CD14-positive monocyte (primary cell): ENCODE measurements around the gene BACH2. TPM values are rescaled to one million over a fixed set of nuclear protein-coding genes. Genes with fewer than 3 reads are reported as not detected.

ENCODE experiments used
- DNase-seq, 3 donors: peaks; one replicate each; pipeline ENCODE4 v3.0.0-alpha.2; 2011 to 2022
- H2AFZ ChIP-seq: 2 replicates; pipeline ENCODE4 v1.6.0; 2012; ENCODE audit warnings: mild to moderate bottlenecking, low read depth, low read length, inconsistent platforms; ENCODE audit not compliant: insufficient read depth, poor library complexity, severe bottlenecking
- H3K27ac ChIP-seq, 2 donors: 1 replicate in 1 of 2; 2 replicates in 1 of 2; pipeline ENCODE4 v1.5.1; 2012 to 2013; ENCODE audit warnings: low read length in 2 of 2, control low read depth in 1 of 2, inconsistent platforms in 1 of 2, low read depth in 1 of 2, mild to moderate bottlenecking in 1 of 2
- H3K27me3 ChIP-seq, 2 donors: one replicate each; pipeline versions ENCODE4 v1.6.0 to v1.6.1; 2011 to 2013; ENCODE audit warnings: low read length in 2 of 2; ENCODE audit not compliant: control insufficient read depth in 2 of 2, insufficient read depth in 2 of 2
- H3K36me3 ChIP-seq, 2 donors: replicated peaks in 1 of 2; 1 replicate in 1 of 2; 2 replicates in 1 of 2; pipeline versions ENCODE4 v1.5.1 to v1.6.1; 2012 to 2013; ENCODE audit warnings: low read length in 2 of 2, control low read depth in 1 of 2, inconsistent platforms in 1 of 2, mild to moderate bottlenecking in 1 of 2; ENCODE audit not compliant: insufficient read depth in 2 of 2, control insufficient read depth in 1 of 2
- H3K4me1 ChIP-seq, 2 donors: 1 replicate in 1 of 2; 2 replicates in 1 of 2; pipeline versions ENCODE4 v1.5.1 to v1.6.1; 2012 to 2013; ENCODE audit warnings: low read length in 2 of 2, control low read depth in 1 of 2, inconsistent platforms in 1 of 2, mild to moderate bottlenecking in 1 of 2, moderate library complexity in 1 of 2; ENCODE audit not compliant: insufficient read depth in 2 of 2, control insufficient read depth in 1 of 2
- H3K4me2 ChIP-seq: replicated peaks from 2 replicates; pipeline ENCODE3; 2012; ENCODE audit warnings: low read length, moderate library complexity, mild to moderate bottlenecking; ENCODE audit not compliant: poor library complexity, severe bottlenecking; ENCODE audit errors: extremely low read depth
- H3K4me3 ChIP-seq, 3 experiments: fragments of 200-600 bp in 1 of 3; sonication (generic) in 1 of 3; replicated peaks in 1 of 3; 1 replicate in 2 of 3; 2 replicates in 1 of 3; pipeline ENCODE4 v1.5.1; 2011 to 2013; ENCODE audit warnings: low read length in 3 of 3, mild to moderate bottlenecking in 3 of 3, control low read depth in 2 of 3, low read depth in 2 of 3, inconsistent platforms in 1 of 3, moderate library complexity in 1 of 3
- H3K79me2 ChIP-seq: 2 replicates; pipeline ENCODE4 v1.6.0; 2012; ENCODE audit warnings: mild to moderate bottlenecking, control low read depth, inconsistent platforms, low read length, moderate library complexity; ENCODE audit not compliant: insufficient read depth
- H3K9ac ChIP-seq: 2 replicates; pipeline ENCODE4 v1.6.0; 2017; ENCODE audit warnings: low read length, mild to moderate bottlenecking; ENCODE audit not compliant: insufficient read depth, poor library complexity, severe bottlenecking
- H3K9me3 ChIP-seq, 2 donors: replicated peaks in 1 of 2; 1 replicate in 1 of 2; 2 replicates in 1 of 2; pipeline versions ENCODE4 v1.5.1 to v1.6.1; 2012 to 2013; ENCODE audit warnings: low read length in 2 of 2, control low read depth in 1 of 2; ENCODE audit not compliant: control insufficient read depth in 1 of 2, insufficient read depth in 1 of 2
- H4K20me1 ChIP-seq: 2 replicates; pipeline ENCODE4 v1.6.0; 2012; ENCODE audit warnings: mild to moderate bottlenecking, low read length, control low read depth, moderate library complexity; ENCODE audit not compliant: insufficient read depth
- H3K27ac Mint-ChIP-seq, 7 donors: one replicate each; pipeline ENCODE4 v1.8.0; 2020; ENCODE audit warnings: mild to moderate bottlenecking in 7 of 7, mixed read lengths in 7 of 7, moderate library complexity in 6 of 7, inconsistent platforms in 2 of 7
- H3K27me3 Mint-ChIP-seq, 3 donors: one replicate each; pipeline ENCODE4 v1.8.0; 2021 to 2022; ENCODE audit warnings: low read depth in 3 of 3, mild to moderate bottlenecking in 3 of 3, mixed read lengths in 3 of 3, moderate library complexity in 3 of 3, inconsistent platforms in 1 of 3
- H3K36me3 Mint-ChIP-seq, 2 donors: one replicate each; pipeline ENCODE4 v1.8.0; 2020; ENCODE audit warnings: mixed read lengths in 2 of 2, inconsistent platforms in 1 of 2, mild to moderate bottlenecking in 1 of 2
- H3K4me1 Mint-ChIP-seq: one replicate; pipeline ENCODE4 v1.8.0; 2020; ENCODE audit warnings: mild to moderate bottlenecking, mixed read lengths
- H3K4me3 Mint-ChIP-seq, 2 donors: one replicate each; pipeline ENCODE4 v1.8.0; 2020; ENCODE audit warnings: mild to moderate bottlenecking in 2 of 2, mixed read lengths in 2 of 2, moderate library complexity in 1 of 2
- H3K9me3 Mint-ChIP-seq, 7 donors: one replicate each; pipeline ENCODE4 v1.8.0; 2020 to 2022; ENCODE audit warnings: mixed read lengths in 7 of 7, mild to moderate bottlenecking in 6 of 7, moderate library complexity in 6 of 7, inconsistent platforms in 2 of 7
- CTCF ChIP-seq: fragments of 200-600 bp; IDR thresholded peaks from one replicate; pipeline ENCODE4 v1.8.0; 2022; ENCODE audit warnings: antibody characterized with exemption, mild to moderate bottlenecking
- WGBS: methylation state at CpG from one replicate; pipeline ENCODE4 v1.1.5; 2013; ENCODE audit warnings: missing lambda C conversion rate; ENCODE audit not compliant: insufficient coverage; 5-methylcytosine and 5-hydroxymethylcytosine counted together
- intact Hi-C, 2 donors: fragments of 100-400 bp; cut with micrococcal nuclease; formaldehyde crosslinking; loops; one replicate each; pipeline versions ENCODE4 v1.15.0 to v1.15.1; 2023
- polyA plus RNA-seq, 3 donors: library from polyadenylated mRNA; depleted of rRNA in 1 of 3; unstranded in 2 of 3; stranded (reverse) in 1 of 3; fragments of 300-500 nt in 2 of 3; fragments of >200 nt in 1 of 3; fragmentation: Illumina TruSeq in 2 of 3; gene quantifications; 1 replicate in 2 of 3; 2 replicates in 1 of 3; pipeline ENCODE4 v1.2.3, GENCODE V29; 2012 to 2021

BACH2 gene
- polyA plus RNA-seq, 3 donors = 0.04 to 0.09 (median 0.05) TPM

- Histone ChIP-seq H3K4me3 (peak overlapping the region in 1 of 3 experiments; percentile 44), H4K20me1 (no peaks in the 10 kb centered on the region), H2AFZ (peak overlapping the region; percentile 26), H3K79me2 (no peaks in the 10 kb centered on the region), H3K9ac (no peak overlapping the region), H3K9me3 (no peaks in the 10 kb centered on the region), H3K27ac (no peak overlapping the region), H3K27me3 (no peaks in the 10 kb centered on the region), H3K36me3 (no peaks in the 10 kb centered on the region), H3K4me2 (peak overlapping the region; percentile 51), H3K4me1 (peaks cover 26 to 27% of the 10 kb centered on the region in 2 donors)
- TF ChIP-seq CTCF = no peak
- WGBS = no CpG with 5 or more reads among the region's 4 CpGs
- no peaks in the 10 kb centered on the region for H3K36me3 Mint-ChIP-seq
- intact Hi-C loops = loop anchor here in 1 of 2 donors (5.0 kb wide), 1 partner anchor 236 kb away; no protein-coding TSS in a partner anchor
- DNase-seq = no peak
- H3K27me3 Mint-ChIP-seq = peaks cover 0 to 1% (median 1%) of the 10 kb centered on the region in 3 donors
- no peaks in the 10 kb centered on the region for H3K9me3 Mint-ChIP-seq
- peaks cover 37% of the 10 kb centered on the region for H3K4me1 Mint-ChIP-seq
- peak overlapping the region in 5 of 7 donors; percentile 1 to 67 (median 18) for H3K27ac Mint-ChIP-seq
- H3K4me3 Mint-ChIP-seq = peak overlapping the region; percentile 14 to 83
These were observed 118.2 kb downstream of the BACH2 start for GRCh38 chr6:90178384-90178855.

GRCh38 chr6:90177544-90178383, 118.9 kb downstream of the BACH2 start:
- Histone ChIP-seq H3K9me3 (no peaks in the 10 kb centered on the region), H3K79me2 (no peaks in the 10 kb centered on the region), H3K4me3 (peak overlapping the region in 1 of 3 experiments; percentile 44), H3K27ac (no peak overlapping the region), H3K4me2 (peak overlapping the region; percentile 51), H3K9ac (no peak overlapping the region), H3K27me3 (no peaks in the 10 kb centered on the region), H3K4me1 (peaks cover 26% of the 10 kb centered on the region in 2 donors), H2AFZ (peak overlapping the region; percentile 26), H4K20me1 (no peaks in the 10 kb centered on the region), H3K36me3 (no peaks in the 10 kb centered on the region)
- Mint-ChIP-seq H3K9me3 (peaks cover 0 to 2% (median 0%) of the 10 kb centered on the region in 7 donors), H3K27me3 (peaks cover 0 to 1% (median 1%) of the 10 kb centered on the region in 3 donors), H3K36me3 (no peaks in the 10 kb centered on the region), H3K27ac (peak overlapping the region in 5 of 7 donors; percentile 11 to 56 (median 17)), H3K4me3 (peak overlapping the region; percentile 34 to 83), H3K4me1 (peaks cover 38% of the 10 kb centered on the region)
- no peak for DNase-seq
- 33% methylated on average over 1 of the region's 11 CpGs for WGBS
- intact Hi-C loops = loop anchor here in 1 of 2 donors (5.0 kb wide), 1 partner anchor 235 kb away; no protein-coding TSS in a partner anchor
- no peak for TF ChIP-seq CTCF
